Cardiac fibroblast (primary cell): ENCODE data around the gene MOGAT3.

ENCODE experiments used
- DNase-seq, 2 donors: peaks; one replicate each; pipeline versions ENCODE4 v3.0.0 to v3.0.0-alpha.2; 2010; ENCODE audit warnings: low read depth in 2 of 2
- H3K4me3 ChIP-seq, 2 donors: replicated peaks in 1 of 2; 1 replicate in 1 of 2; 2 replicates in 1 of 2; pipeline ENCODE4 v1.5.1; 2011; ENCODE audit warnings: low read depth in 2 of 2, low read length in 2 of 2, mild to moderate bottlenecking in 2 of 2, moderate library complexity in 1 of 2
- TF ChIP-seq, protein P1 (sequence below): IDR thresholded peaks from one replicate; pipeline ENCODE4 v1.5.1; 2011; ENCODE audit warnings: low read depth, mild to moderate bottlenecking, low read length, inconsistent platforms

The MOGAT3 gene

DNA sequence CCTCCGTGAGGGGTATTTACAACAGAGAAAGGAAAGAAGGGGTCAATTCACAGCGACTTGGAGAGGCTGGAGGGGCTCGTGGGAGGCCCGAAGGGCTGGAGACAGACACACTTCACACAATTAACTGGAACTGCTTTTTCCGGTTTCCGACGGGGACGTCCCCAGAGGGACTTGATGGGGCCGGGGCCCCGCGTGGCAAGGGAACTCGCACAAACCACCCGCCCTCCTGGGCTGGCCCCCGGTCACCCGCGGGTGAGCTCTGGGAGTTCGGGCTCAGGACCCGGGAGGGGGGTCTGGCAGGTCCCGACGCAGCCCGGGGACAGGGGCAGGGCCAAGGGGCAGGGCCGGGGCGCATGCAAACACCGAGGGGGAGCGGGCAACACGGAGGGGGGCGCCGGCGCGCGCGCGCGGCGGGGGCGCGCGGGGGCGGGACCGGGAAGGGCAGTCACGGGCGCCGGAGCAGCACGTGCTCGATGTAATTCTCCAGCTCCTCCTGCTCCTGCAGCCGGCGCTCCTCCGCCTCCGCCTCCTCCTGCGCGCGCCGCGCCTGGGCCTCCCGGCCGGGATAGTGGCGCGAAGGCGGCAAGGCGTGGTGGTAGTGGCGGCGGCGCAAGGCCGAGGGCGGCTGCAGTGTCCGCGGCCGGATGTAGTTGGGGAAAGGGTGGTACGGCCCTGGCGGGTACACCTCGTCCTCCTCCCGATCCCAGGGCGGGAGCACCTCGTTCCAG is 38.1 kb downstream of the MOGAT3 start:
- peak; percentile 44 to 57 for DNase-seq
- TF ChIP-seq, protein P1, sequence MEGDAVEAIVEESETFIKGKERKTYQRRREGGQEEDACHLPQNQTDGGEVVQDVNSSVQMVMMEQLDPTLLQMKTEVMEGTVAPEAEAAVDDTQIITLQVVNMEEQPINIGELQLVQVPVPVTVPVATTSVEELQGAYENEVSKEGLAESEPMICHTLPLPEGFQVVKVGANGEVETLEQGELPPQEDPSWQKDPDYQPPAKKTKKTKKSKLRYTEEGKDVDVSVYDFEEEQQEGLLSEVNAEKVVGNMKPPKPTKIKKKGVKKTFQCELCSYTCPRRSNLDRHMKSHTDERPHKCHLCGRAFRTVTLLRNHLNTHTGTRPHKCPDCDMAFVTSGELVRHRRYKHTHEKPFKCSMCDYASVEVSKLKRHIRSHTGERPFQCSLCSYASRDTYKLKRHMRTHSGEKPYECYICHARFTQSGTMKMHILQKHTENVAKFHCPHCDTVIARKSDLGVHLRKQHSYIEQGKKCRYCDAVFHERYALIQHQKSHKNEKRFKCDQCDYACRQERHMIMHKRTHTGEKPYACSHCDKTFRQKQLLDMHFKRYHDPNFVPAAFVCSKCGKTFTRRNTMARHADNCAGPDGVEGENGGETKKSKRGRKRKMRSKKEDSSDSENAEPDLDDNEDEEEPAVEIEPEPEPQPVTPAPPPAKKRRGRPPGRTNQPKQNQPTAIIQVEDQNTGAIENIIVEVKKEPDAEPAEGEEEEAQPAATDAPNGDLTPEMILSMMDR = no peak
- H3K4me3 ChIP-seq = peak overlapping the region; percentile 27 to 28

DNA sequence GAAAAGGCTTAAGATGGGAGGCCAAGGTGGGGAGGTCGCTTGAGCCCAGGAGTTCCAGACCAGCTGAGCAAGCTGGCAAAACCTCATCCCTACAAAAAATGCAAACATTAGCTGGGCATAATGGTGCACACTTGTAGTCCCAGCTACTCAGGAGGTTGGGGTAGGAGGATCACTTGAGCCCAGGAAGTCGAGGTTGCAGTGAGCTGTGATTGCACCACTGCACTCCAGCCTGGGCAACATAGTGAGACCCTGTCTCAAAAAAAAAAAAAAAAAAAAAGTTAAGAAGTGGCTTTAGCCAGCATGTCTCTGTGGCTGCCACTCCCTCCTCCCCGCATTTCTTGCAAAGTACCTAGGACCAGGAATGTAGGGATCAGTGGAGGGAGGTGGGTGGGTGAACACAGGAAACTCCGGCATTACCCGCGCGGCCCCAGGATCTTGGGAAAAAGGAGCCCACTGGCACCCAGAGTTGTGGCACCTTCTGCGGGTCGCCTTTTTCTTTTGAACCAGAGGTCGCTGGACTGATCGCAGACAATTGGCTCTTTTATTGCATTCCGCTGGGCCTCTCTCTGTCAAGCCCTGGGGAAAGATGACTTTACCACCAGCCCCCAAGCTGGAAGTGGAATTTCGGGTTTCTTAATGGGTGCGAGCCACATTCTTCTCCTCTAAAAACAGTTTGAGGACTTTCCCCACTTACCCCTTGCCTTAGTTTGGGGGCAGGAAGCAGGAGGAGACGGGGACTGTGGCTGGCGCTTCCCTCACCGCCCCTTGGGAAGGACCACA is 39.0 kb downstream of the MOGAT3 start:
- H3K4me3 ChIP-seq = no peak overlapping the region
- DNase-seq = no peak
- TF ChIP-seq, protein P1 = no peak

DNA sequence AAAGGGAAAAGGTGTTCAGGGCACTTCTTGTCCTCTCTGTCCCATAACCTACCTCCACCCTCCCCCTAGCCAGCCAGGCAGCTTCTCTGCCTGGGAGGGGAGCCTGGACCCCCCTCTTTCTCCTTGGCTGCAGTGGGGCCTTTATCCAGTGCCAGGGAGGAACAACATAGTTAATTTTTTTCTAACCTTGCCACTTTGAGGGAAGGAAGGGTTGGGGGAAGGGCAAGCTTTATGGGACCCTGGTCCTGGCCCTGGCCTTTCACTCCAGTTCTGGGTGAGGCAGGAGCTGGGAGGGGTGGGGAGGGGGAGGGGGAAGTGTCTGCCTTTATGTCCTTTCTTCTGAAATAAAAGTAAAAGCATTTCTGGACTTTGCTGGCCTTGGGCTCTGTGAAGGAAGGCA is 39.9 kb downstream of the MOGAT3 start:
- no peak for DNase-seq
- H3K4me3 ChIP-seq = no peak overlapping the region
- TF ChIP-seq, protein P1 = no peak

DNA sequence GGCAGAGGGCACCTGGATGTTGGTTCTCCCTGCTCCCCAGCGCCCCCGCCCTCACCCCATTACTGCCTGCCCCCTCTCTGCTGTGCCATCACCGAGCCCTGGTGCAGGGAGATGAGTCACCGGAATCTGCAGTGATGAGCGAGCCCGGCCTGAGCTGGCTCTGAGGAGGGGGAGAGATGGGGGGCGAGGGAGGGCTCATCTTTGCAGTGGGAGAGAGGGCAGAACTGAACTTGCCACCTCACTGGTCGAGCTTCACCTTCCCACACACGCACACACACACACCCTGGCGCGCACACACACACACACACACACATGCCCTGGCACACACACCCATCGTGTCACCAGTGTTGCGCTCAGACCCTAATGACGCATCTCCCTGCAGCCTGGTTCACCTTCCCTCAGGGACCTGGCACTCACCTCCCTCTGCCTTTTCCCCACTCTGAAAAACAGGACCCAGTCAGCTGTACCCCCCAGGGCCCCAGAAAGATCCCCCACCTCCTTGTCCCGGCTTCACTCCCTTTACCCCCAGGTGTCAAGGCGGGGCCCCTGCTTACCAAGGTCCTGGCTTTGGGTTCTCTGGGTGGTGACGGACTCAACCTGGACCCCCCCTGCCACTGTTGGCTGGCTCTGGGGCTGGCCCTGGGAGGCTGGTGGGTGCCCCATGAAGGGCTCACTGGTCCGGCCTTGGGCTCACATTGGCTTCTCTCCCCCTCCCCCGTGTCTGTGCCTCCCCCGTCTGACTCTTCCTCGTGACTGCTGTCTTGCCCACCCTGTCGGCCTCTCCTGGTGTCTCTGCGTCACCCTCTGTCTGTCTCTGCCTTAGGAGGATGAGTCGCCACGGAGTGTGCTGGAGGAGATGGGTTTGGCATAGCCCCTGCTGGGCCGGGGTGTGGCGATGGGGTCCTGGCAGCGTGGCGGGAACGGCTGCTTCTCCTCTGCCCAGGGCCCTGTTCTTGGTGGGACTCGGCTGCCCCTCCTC is 40.9 kb downstream of the MOGAT3 start:
- no peak overlapping the region for H3K4me3 ChIP-seq
- DNase-seq = peak; percentile 27 to 28
- TF ChIP-seq, protein P1 = no peak

DNA sequence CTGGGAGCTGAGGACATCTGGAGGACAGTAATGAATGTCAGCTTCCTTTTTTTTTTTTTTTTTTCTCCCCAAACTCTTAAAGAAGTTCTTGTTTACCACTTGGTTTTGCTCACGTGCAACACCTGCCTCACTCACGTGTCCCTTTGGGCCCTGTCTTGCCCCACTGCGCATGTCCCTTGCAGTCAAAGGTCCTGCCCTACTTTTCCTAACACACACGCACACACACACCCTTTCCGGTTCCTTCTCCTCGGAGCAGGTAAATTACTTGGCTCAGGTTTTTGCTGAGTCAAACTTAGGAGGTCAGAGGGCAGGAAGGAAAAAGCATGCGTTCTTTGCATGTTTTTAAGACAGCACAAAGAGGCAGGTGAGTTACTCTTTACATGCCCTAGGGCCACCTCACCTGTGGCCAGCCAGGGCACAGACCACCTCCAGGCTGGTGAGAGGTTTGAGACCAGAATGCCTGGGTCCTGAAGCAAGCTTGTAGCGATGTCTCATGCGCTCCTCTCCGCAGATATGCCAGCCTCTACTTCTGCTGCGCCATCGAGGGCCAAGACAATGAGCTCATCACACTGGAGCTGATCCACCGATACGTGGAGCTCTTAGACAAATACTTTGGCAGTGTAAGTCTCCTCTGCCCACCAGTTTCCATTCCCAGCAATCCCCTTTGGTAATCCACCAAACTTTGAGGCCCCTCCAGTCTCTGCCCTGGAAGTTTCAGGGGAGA is 43.8 kb downstream of the MOGAT3 start:
- DNase-seq = no peak
- H3K4me3 ChIP-seq = no peak overlapping the region
- TF ChIP-seq, protein P1 = no peak

DNA sequence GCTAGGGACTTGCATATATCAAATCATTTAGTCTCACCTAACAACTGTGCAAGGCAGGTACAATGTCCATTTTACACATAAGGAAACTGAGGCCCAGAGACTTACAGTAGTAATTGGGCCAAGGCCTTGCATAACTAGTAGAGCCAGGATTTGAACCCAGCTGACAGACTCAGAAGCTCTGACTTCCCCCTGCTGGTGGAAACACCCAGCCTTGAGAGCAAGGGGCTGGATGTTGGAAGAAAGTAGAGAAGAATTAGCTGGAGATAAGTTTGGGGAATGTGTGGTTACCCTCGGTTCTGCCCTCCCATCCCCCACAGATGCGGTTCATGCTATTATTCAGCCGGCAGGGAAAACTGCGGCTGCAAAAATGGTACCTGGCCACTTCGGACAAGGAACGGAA is 44.6 kb downstream of the MOGAT3 start:
- H3K4me3 ChIP-seq = no peak overlapping the region
- DNase-seq = peak in 1 of 2 donors; percentile 16
- TF ChIP-seq, protein P1 = peak; percentile 28
